Central memory CD4-positive, alpha-beta T cell (primary cell): ENCODE measurements around the gene PCDHGA10.
"Not testable (repeated sequence)": the region's sequence is repeated elsewhere in the genome, so short reads cannot be mapped to it uniquely, and the experiment has no call there.

Source experiments
- DNase-seq: peaks from one replicate; pipeline ENCODE4 v3.0.0; 2022

The PCDHGA10 gene

DNA sequence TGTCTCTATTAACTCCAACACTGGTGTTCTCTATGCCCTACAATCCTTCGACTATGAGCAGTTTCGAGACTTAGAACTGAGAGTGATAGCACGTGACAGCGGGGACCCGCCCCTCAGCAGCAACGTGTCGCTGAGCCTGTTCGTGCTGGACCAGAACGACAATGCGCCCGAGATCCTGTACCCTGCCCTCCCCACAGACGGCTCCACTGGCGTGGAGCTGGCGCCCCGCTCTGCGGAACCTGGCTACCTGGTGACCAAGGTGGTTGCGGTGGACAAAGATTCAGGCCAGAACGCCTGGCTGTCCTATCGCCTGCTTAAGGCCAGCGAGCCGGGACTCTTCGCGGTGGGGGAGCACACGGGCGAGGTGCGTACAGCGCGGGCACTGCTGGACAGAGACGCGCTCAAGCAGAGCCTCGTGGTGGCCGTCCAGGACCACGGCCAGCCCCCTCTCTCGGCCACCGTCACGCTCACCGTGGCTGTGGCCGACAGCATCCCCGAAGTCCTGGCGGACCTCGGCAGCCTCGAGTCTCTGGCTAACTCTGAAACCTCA, 10.0 kb downstream of the PCDHGA10 start:
- no peak for DNase-seq

DNA sequence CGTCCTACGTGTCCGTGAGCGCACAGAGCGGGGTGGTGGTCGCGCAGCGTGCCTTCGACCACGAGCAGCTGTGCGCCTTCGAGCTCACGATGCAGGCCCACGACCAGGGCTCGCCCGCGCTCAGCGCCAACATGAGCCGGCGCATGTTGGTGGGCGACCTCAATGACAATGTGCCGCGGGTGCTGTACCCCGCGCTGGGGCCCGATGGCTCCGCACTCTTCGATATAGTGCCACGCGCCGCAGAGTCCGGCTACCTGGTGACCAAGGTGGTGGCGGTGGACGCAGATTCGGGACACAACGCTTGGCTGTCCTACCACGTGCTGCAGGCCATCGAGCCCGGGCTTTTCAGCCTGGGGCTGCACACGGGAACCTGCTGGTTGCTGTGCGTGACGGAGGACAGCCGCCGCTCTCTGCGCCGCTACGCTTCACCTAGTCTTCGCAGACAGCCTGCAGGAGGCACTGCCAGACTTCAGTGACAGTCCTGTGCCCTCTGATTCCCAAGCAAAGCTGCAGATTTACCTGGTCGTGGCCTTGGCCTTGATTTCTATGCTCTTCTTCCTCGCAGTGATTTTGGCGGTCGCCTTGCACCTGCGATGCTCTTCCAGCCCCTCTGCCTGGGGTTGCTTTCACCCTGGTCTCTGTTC, 15.1 kb downstream of the PCDHGA10 start:
- no peak for DNase-seq

DNA sequence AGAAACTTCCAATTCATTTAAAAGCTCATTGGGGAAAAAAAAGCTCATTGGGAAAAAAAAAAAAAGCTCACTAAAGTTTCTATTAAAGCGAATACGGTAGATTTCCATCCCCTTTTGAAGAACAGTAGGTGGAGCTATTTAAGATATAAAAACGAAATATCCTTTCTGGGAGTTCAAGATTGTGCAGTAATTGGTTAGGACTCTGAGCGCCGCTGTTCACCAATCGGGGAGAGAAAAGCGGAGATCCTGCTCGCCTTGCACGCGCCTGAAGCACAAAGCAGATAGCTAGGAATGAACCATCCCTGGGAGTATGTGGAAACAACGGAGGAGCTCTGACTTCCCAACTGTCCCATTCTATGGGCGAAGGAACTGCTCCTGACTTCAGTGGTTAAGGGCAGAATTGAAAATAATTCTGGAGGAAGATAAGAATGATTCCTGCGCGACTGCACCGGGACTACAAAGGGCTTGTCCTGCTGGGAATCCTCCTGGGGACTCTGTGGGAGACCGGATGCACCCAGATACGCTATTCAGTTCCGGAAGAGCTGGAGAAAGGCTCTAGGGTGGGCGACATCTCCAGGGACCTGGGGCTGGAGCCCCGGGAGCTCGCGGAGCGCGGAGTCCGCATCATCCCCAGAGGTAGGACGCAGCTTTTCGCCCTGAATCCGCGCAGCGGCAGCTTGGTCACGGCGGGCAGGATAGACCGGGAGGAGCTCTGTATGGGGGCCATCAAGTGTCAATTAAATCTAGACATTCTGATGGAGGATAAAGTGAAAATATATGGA, 17.7 kb downstream of the PCDHGA10 start, which contains the start of gene PCDHGA12:
PCDHGA12 (plus strand) TSS at position 176 of the 782 bp plus-strand sequence; CDS start at position 429, 253 bp downstream.
- no peak for DNase-seq

DNA sequence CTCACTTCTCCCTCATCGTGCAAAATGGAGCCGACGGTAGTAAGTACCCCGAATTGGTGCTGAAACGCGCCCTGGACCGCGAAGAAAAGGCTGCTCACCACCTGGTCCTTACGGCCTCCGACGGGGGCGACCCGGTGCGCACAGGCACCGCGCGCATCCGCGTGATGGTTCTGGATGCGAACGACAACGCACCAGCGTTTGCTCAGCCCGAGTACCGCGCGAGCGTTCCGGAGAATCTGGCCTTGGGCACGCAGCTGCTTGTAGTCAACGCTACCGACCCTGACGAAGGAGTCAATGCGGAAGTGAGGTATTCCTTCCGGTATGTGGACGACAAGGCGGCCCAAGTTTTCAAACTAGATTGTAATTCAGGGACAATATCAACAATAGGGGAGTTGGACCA, 18.5 kb downstream of the PCDHGA10 start:
- DNase-seq: no peak

DNA sequence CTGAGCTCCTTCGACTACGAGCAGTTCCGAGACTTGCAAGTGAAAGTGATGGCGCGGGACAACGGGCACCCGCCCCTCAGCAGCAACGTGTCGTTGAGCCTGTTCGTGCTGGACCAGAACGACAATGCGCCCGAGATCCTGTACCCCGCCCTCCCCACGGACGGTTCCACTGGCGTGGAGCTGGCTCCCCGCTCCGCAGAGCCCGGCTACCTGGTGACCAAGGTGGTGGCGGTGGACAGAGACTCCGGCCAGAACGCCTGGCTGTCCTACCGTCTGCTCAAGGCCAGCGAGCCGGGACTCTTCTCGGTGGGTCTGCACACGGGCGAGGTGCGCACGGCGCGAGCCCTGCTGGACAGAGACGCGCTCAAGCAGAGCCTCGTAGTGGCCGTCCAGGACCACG, 19.5 kb downstream of the PCDHGA10 start:
- not testable (repeated sequence) for DNase-seq

DNA sequence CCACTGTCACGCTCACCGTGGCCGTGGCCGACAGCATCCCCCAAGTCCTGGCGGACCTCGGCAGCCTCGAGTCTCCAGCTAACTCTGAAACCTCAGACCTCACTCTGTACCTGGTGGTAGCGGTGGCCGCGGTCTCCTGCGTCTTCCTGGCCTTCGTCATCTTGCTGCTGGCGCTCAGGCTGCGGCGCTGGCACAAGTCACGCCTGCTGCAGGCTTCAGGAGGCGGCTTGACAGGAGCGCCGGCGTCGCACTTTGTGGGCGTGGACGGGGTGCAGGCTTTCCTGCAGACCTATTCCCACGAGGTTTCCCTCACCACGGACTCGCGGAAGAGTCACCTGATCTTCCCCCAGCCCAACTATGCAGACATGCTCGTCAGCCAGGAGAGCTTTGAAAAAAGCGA, 19.9 kb downstream of the PCDHGA10 start:
- not testable (repeated sequence) for DNase-seq

DNA sequence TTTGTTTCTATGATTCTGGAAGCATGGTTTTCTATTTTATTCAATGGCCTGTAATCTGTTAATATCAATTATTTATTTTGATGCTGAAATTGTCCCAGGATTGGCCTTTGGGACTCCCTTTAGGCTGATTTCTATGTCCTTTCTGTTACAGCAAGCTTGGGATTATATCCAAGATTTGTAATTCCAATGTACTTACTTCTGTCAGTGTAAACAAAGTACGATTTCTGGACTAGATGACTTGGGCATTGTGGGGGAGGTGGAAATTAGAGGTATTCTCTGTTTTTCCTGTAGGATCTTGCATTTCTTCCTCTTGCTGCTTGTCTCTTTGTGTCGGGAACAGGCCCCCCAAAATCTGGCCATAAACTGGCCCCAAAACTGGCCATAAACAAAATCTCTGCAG, 21.2 kb downstream of the PCDHGA10 start:
- DNase-seq: no peak

DNA sequence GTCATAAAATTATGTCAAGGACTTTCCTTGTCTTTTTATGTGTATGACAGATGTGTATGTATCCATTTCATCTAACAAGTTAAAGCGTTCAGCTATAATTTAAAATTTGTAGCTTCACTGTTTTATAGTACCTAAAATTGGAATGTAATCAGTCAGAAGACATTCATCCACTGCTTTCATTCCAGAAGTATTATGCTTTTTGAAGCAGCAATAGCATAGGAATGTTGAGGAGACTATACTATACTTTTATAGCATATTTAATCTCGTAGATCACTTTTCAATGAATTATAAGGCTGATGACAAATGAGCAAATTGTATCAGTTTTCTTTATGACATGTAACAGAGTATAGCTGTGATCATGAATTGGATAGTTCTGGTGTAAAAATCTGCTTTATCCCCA, 24.4 kb downstream of the PCDHGA10 start:
- DNase-seq: no peak

DNA sequence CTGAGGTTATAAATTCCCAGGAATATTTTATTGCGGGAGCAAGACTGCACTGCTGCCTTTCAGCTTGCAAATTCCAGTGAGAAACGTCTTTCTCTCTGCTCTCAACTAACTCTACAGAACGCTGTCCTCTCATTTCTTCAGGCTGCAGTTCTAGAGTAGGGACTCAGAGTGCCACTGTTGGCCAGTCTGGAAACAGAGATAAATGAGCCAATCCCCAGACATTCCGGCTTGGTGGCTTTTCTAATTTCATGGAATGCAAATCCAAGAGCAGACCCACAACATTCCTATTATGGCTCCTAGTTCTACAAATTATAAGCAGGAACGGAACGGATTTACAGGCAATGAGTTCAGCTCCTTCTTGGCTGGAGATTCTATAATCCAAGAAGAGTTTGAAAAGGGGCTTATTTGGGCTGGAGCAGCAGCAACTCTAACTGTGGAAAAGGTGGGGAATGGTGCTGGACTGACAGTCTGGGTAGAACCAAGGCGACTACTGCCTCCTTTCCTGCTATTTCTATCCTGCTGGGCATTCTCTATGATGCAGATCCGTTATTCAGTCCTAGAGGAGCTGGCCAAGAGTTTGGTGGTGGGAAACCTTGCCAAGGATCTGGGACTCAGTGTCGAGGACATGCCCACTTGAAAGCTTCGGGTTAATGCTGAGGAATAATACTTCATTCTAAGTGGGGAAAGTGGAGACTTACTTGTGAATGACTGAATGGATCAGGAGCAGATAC, 26.8 kb downstream of the PCDHGA10 start:
- no peak for DNase-seq

DNA sequence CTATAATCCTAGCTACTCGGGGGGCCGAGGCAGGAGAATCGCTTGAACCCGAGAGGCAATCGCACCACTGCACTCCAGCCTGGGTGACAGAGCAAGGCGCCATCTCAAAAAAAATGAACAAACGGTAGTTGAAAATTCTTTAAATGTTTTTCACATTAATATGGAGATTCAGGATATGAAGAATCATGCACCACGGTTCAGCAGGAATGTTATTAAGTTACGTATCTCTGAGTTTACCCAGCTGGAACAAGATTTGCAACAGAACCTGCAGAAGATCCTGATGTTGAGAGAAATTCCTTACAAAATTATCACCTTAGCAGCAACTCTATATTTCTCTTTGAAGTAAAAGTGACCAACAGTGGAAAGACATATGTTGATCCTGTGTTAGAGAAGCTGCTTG, 27.6 kb downstream of the PCDHGA10 start:
- no peak for DNase-seq

DNA sequence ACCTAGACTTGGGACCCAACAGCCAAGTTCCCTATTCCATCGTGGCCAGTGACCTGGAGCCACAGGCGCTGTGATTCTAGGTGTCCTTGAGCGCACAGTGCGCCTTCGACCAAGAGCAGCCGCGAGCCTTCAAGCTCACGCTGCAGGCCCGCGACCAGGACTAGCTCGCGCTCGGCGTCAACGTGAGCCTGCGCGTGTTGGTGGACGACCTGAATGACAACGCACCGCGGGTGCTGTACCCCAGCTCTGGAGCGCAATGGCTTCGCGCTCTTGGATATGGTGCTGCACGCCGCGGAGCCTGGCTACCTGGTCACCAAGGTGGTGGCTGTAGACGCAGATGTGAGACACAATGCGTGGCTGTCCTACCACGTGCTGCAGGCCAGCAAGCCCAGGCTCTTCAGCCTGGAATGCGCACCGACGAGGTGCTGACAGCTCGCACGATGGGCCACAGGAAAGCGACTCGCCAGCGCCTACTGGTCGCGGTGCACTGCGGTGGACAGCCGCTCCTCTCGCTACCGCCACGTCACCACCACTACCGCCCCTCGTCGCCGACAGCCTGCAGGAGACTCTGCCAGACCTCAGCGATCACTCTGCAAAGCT, 28.9 kb downstream of the PCDHGA10 start:
- no peak for DNase-seq

DNA sequence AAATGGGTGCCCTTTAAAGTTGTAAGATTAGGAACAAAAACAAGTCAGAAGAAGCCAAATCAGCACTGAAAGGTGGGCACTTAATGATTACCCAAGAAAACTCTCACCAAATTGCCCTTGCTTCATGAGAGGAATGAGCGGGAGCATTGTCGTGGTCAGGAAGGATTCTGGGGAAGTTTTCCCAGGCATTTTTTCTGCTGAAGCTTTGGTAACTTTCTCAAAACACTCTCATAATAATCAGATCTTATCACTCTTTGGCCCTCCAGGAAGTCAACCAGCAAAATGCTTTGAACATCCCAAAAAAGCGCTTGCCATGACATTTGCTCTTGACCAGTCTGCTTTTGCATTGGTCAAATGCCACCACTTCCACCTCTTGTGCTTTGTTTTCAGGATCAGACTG, 52.6 kb downstream of the PCDHGA10 start:
- no peak for DNase-seq
